H1 (cell line): ENCODE results near the gene GRIK4. TPM values are rescaled to one million over a fixed set of nuclear protein-coding genes. Genes with fewer than 3 reads are reported as not detected.

Experiments
- CTCF ChIA-PET: fragments of 300-600 bp; sonication (Branson Sonifier 250); formaldehyde crosslinking; loops from one replicate; lab custom pipeline; 2021; ENCODE audit not compliant: partially characterized antibody; lab: Charles Lee
- POLR2A ChIA-PET: fragments of 300-600 bp; sonication (Branson Sonifier 250); formaldehyde crosslinking; loops from one replicate; lab custom pipeline; 2021; ENCODE audit warnings: inconsistent platforms; ENCODE audit not compliant: partially characterized antibody; lab: Charles Lee
- DNase-seq, 2 experiments: peaks; one replicate each; pipeline versions ENCODE4 v3.0.0 to v3.0.0-alpha.2; 2010 to 2022; ENCODE audit warnings: low spot score in 2 of 2, low read depth in 1 of 2, mixed read lengths in 1 of 2
- FAIRE-seq: peaks from 2 replicates; lab custom pipeline; 2011; peaks lifted over from hg19 to GRCh38; lab: Jason Lieb, UNC
- H2AFZ ChIP-seq: 2 replicates; pipeline ENCODE4 v1.8.1; 2012; ENCODE audit warnings: low read length, inconsistent platforms
- H2AK5ac ChIP-seq: 2 replicates; pipeline ENCODE4 v1.6.1; 2013; ENCODE audit warnings: low read depth, low read length
- H2BK120ac ChIP-seq: replicated peaks from 2 replicates; pipeline ENCODE3; 2013; ENCODE audit warnings: low read depth, low read length, inconsistent platforms
- H2BK12ac ChIP-seq: 2 replicates; pipeline ENCODE4 v1.6.1; 2013; ENCODE audit warnings: low read depth, low read length
- H2BK15ac ChIP-seq: 2 replicates; pipeline ENCODE4 v1.6.1; 2013; ENCODE audit warnings: low read length
- H2BK20ac ChIP-seq: 2 replicates; pipeline ENCODE4 v1.6.1; 2013; ENCODE audit warnings: low read length
- H2BK5ac ChIP-seq: 2 replicates; pipeline ENCODE4 v1.6.1; 2013; ENCODE audit warnings: low read depth, low read length
- H3K14ac ChIP-seq: 2 replicates; pipeline ENCODE4 v1.6.1; 2013; ENCODE audit warnings: inconsistent platforms; ENCODE audit not compliant: insufficient read length
- H3K18ac ChIP-seq: 2 replicates; pipeline ENCODE4 v1.6.1; 2013; ENCODE audit warnings: low read length; ENCODE audit errors: extremely low read depth
- H3K23ac ChIP-seq: 2 replicates; pipeline ENCODE4 v1.6.1; 2013; ENCODE audit warnings: inconsistent platforms; ENCODE audit not compliant: insufficient read length
- H3K23me2 ChIP-seq: 2 replicates; pipeline ENCODE4 v1.6.1; 2013; ENCODE audit warnings: low read depth, low read length
- H3K27ac ChIP-seq: 2 replicates; pipeline ENCODE4 v1.6.1; 2011; ENCODE audit warnings: low read depth, low read length, inconsistent platforms
- H3K27me3 ChIP-seq, 4 experiments: replicated peaks in 1 of 4; 1 replicate in 1 of 4; 2 replicates in 3 of 4; pipeline versions ENCODE4 v1.6.1 to v1.8.1; 2011 to 2013; ENCODE audit warnings: low read length in 3 of 4, mild to moderate bottlenecking in 3 of 4, inconsistent platforms in 2 of 4, mixed read lengths in 2 of 4, moderate library complexity in 1 of 4; ENCODE audit not compliant: control insufficient read depth in 3 of 4, insufficient read depth in 3 of 4; ENCODE audit errors: extremely low read depth in 1 of 4
- H3K36me3 ChIP-seq, 4 experiments: 2 replicates each; pipeline versions ENCODE4 v1.6.1 to v1.8.1; 2011 to 2013; ENCODE audit warnings: mild to moderate bottlenecking in 4 of 4, low read length in 3 of 4, moderate library complexity in 2 of 4, control low read depth in 1 of 4, inconsistent platforms in 1 of 4; ENCODE audit not compliant: insufficient read depth in 4 of 4, control insufficient read depth in 2 of 4
- H3K4ac ChIP-seq: replicated peaks from 2 replicates; pipeline ENCODE3; 2013; ENCODE audit warnings: low read length, low read depth, mixed read lengths, inconsistent platforms; ENCODE audit not compliant: insufficient read length
- H3K4me1 ChIP-seq, 4 experiments: replicated peaks in 1 of 4; 1 replicate in 1 of 4; 2 replicates in 3 of 4; pipeline versions ENCODE4 v1.6.1 to v1.8.1; 2011 to 2013; ENCODE audit warnings: low read length in 3 of 4, inconsistent platforms in 2 of 4, mixed read lengths in 1 of 4; ENCODE audit not compliant: insufficient read depth in 4 of 4, control insufficient read depth in 3 of 4
- H3K4me2 ChIP-seq, 2 experiments: 2 replicates each; pipeline versions ENCODE4 v1.6.1 to v1.8.1; 2011 to 2013; ENCODE audit warnings: low read depth in 2 of 2, low read length in 2 of 2, control low read depth in 1 of 2, inconsistent platforms in 1 of 2, mild to moderate bottlenecking in 1 of 2; ENCODE audit not compliant: insufficient read depth in 1 of 2
- H3K4me3 ChIP-seq, 4 experiments: fragments of 200-600, 300-600 bp in 1 of 4; sonication (generic), shearing (Covaris generic), sonication (Bioruptor Twin) in 1 of 4; 2 replicates each; pipeline versions ENCODE4 v1.5.1 to v1.8.1; 2011 to 2016; ENCODE audit warnings: low read length in 4 of 4, low read depth in 3 of 4, control low read depth in 2 of 4, inconsistent platforms in 2 of 4, mild to moderate bottlenecking in 2 of 4, mixed read lengths in 1 of 4, moderate library complexity in 1 of 4; ENCODE audit not compliant: insufficient read depth in 2 of 4; ENCODE audit errors: extremely low read depth in 1 of 4
- H3K56ac ChIP-seq: replicated peaks from 2 replicates; pipeline ENCODE3; 2013; ENCODE audit warnings: low read depth, mild to moderate bottlenecking, mixed read lengths, low read length, inconsistent platforms; ENCODE audit not compliant: insufficient read length
- H3K79me1 ChIP-seq: 2 replicates; pipeline ENCODE4 v1.6.1; 2013; ENCODE audit warnings: low read depth, low read length, control low read depth
- H3K79me2 ChIP-seq, 2 experiments: 2 replicates each; pipeline versions ENCODE4 v1.6.1 to v1.8.1; 2012 to 2013; ENCODE audit warnings: low read length in 2 of 2, mild to moderate bottlenecking in 2 of 2, inconsistent platforms in 1 of 2; ENCODE audit not compliant: insufficient read depth in 2 of 2, control insufficient read depth in 1 of 2
- H3K9ac ChIP-seq, 4 experiments: replicated peaks in 1 of 4; 1 replicate in 1 of 4; 2 replicates in 3 of 4; pipeline versions ENCODE4 v1.6.1 to v1.8.1; 2011 to 2013; ENCODE audit warnings: low read depth in 3 of 4, low read length in 3 of 4, control low read depth in 2 of 4, mild to moderate bottlenecking in 2 of 4, moderate library complexity in 2 of 4, inconsistent platforms in 1 of 4; ENCODE audit errors: extremely low read depth in 1 of 4
- H3K9me3 ChIP-seq, 2 experiments: 2 replicates each; pipeline versions ENCODE4 v1.6.1 to v1.8.1; 2012 to 2013; ENCODE audit warnings: mild to moderate bottlenecking in 2 of 2, moderate library complexity in 2 of 2, control low read depth in 1 of 2, inconsistent platforms in 1 of 2, low read depth in 1 of 2, low read length in 1 of 2, mixed read lengths in 1 of 2; ENCODE audit not compliant: insufficient read depth in 2 of 2
- H4K20me1 ChIP-seq, 2 experiments: replicated peaks in 1 of 2; 2 replicates each; pipeline versions ENCODE3 to v1.8.1; 2011 to 2013; ENCODE audit warnings: inconsistent platforms in 2 of 2, low read length in 2 of 2, mild to moderate bottlenecking in 1 of 2; ENCODE audit not compliant: insufficient read depth in 2 of 2, control insufficient read depth in 1 of 2
- H4K5ac ChIP-seq: 2 replicates; pipeline ENCODE4 v1.6.1; 2013; ENCODE audit warnings: low read length, low read depth, mixed read lengths, inconsistent platforms; ENCODE audit not compliant: insufficient read length
- H4K8ac ChIP-seq: 2 replicates; pipeline ENCODE4 v1.8.0; 2013; ENCODE audit warnings: mild to moderate bottlenecking, moderate library complexity, low read length, inconsistent platforms; ENCODE audit not compliant: insufficient read depth; ENCODE audit errors: extremely low read depth
- H4K91ac ChIP-seq: replicated peaks from 2 replicates; pipeline ENCODE3; 2013; ENCODE audit warnings: low read length, mixed read lengths, inconsistent platforms; ENCODE audit not compliant: insufficient read length
- CREB1 ChIP-seq: IDR thresholded peaks from 2 replicates; pipeline ENCODE4 v1.6.1; 2012; ENCODE audit warnings: inconsistent platforms
- SIX5 ChIP-seq: IDR thresholded peaks from 2 replicates; pipeline ENCODE4 v1.6.1; 2011; ENCODE audit warnings: mild to moderate bottlenecking, low read depth, low read length
- WGBS, 2 experiments: shearing (Covaris generic) in 1 of 2; methylation state at CpG; one replicate each; pipeline versions ENCODE4 v1.1.6 to v1.1.7; 2013 to 2015; ENCODE audit warnings: low lambda C conversion rate in 2 of 2, mixed read lengths in 2 of 2, inconsistent platforms in 1 of 2, low coverage in 1 of 2, missing lambda C conversion rate in 1 of 2; ENCODE audit not compliant: insufficient replicate concordance in 2 of 2, insufficient coverage in 1 of 2, insufficient read length in 1 of 2; ENCODE audit errors: extremely low coverage in 1 of 2, missing lambda C conversion rate in 1 of 2; 5-methylcytosine and 5-hydroxymethylcytosine counted together
- polyA plus RNA-seq, 7 experiments: library from polyadenylated mRNA; depleted of rRNA in 3 of 7; stranded (reverse) in 5 of 7; unstranded in 2 of 7; fragments of >200 nt in 5 of 7; fragments of 200-250 nt in 2 of 7; gene quantifications; 1 replicate in 5 of 7; 2 replicates in 1 of 7; 4 replicates in 1 of 7; pipeline versions ENCODE4 v1.2.1 to v1.2.3, GENCODE V29; 2011 to 2013; ENCODE audit warnings: missing spikeins in 2 of 7, mixed read lengths in 2 of 7
- total RNA-seq: library from RNA; stranded (reverse); fragmentation: NEBNext Ultra II Directional; extraction: Animal tissue kit (Norgen Biotek cat#: 25700); gene quantifications from 2 replicates; pipeline ENCODE4 v1.2.1, GENCODE V29; 2021

The GRIK4 gene
- total and polyA plus RNA-seq, 2 of the 8 experiments (the other 6 are each of a cell fraction or from before 2014, with no cell fraction given): 1.2 to 2.9 TPM

DNA sequence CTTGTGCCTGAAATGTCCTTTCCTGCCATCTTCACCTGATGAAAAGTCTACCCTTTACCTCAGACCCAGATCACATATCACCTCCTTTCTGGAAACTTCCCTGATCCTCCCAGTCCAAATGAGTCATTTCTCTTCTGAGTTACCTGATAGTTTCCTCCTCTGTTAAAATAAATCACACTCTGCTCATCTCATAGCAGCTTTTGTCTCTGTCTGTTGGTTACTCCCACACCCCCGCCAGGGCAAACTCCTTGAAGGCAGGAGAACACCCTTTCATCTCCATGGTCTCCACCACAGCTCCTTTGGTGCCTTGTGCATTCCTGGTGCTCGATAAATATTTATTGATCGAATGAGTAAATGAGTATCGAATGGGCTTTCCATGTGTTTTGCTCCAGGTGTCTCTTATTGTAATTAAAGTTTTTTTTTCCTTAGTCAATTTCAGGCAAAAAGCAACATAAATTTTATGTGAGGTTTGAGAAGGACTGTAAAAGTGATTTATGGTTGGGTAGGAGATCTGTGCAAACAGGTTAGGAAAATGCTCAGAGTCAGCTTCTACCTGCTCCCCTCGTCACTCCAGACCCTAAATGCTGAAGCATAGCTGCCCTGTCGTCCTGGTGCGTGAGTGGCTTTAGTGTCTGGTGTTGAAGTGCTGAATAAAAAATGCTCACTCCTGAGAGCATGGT, 178.2 kb downstream of the GRIK4 start:
- Histone ChIP-seq H3K4me1 (no peaks in the 10 kb centered on the region), H4K8ac (no peak overlapping the region), H3K79me2 (no peaks in the 10 kb centered on the region)
- TF ChIP-seq SIX5 (no peak), CREB1 (no peak)
- TF ChIP-seq, all 59 proteins: peak for 0
- FAIRE-seq (no peak), DNase-seq (no peak)
- WGBS, 2 experiments: 87% methylated on average over 7 of the region's 7 CpGs; no CpG with 5 or more reads in 1 of the 2 experiments
- H3K79me1 ChIP-seq: no peaks in the 10 kb centered on the region
- POLR2A ChIA-PET: no interaction called here
- no peak overlapping the region for H3K23ac ChIP-seq
- no peak overlapping the region for H2BK20ac ChIP-seq
- no peak overlapping the region for H4K91ac ChIP-seq
- no peaks in the 10 kb centered on the region for H4K20me1 ChIP-seq
- H2BK15ac ChIP-seq: no peak overlapping the region
- no peak overlapping the region for H3K18ac ChIP-seq
- no peaks in the 10 kb centered on the region for H3K9me3 ChIP-seq
- no peak overlapping the region for H3K4me2 ChIP-seq
- H3K14ac ChIP-seq: no peak overlapping the region
- H3K4ac ChIP-seq: no peak overlapping the region
- H3K4me3 ChIP-seq: no peak overlapping the region
- H2AK5ac ChIP-seq: no peak overlapping the region
- H4K5ac ChIP-seq: no peak overlapping the region
- no peak overlapping the region for H3K9ac ChIP-seq
- H3K36me3 ChIP-seq: no peaks in the 10 kb centered on the region
- no peak overlapping the region for H2AFZ ChIP-seq
- CTCF ChIA-PET: interaction anchor here (0.8 to 2.2 kb wide), 4 partner anchors 10 to 113 kb away, joined by 3 to 9 read pairs (median 4); no protein-coding TSS in a partner anchor
- no peak overlapping the region for H3K27ac ChIP-seq
- H2BK5ac ChIP-seq: no peak overlapping the region
- no peak overlapping the region for H2BK12ac ChIP-seq
- no peak overlapping the region for H2BK120ac ChIP-seq
- no peaks in the 10 kb centered on the region for H3K23me2 ChIP-seq
- no peaks in the 10 kb centered on the region for H3K27me3 ChIP-seq
- no peak overlapping the region for H3K56ac ChIP-seq
